SK-N-MC (cell line): ENCODE measurements around the gene TCEAL2.
"Not testable (repeated sequence)": the region's sequence is repeated elsewhere in the genome, so short reads cannot be mapped to it uniquely, and the experiment has no call there.

Experiments used
- DNase-seq: peaks from one replicate; pipeline ENCODE4 v3.0.0-alpha.2; 2011; ENCODE audit warnings: low read depth, low spot score
- H3K27ac ChIP-seq: fragments of 200-600 bp; sonication (generic); 2 replicates; pipeline ENCODE4 v1.5.1; 2016; ENCODE audit warnings: mixed run types
- H3K36me3 ChIP-seq: fragments of 200-600 bp; sonication (generic); 2 replicates; pipeline ENCODE4 v1.6.1; 2017; ENCODE audit warnings: antibody characterized with exemption, low read length, mixed read lengths; ENCODE audit not compliant: insufficient read depth
- H3K4me3 ChIP-seq: fragments of 200-600 bp; sonication (generic); 2 replicates; pipeline ENCODE4 v1.5.1; 2016
- H3K9ac ChIP-seq: fragments of 200-600 bp; sonication (generic); 2 replicates; pipeline ENCODE4 v1.8.0; 2017; ENCODE audit warnings: mixed run types, mixed read lengths; ENCODE audit not compliant: insufficient read length
- H3K9me3 ChIP-seq: fragments of 200-600 bp; sonication (generic); 2 replicates; pipeline ENCODE4 v1.6.1; 2017; ENCODE audit warnings: low read depth, mild to moderate bottlenecking, antibody characterized with exemption, low read length, moderate library complexity, mixed read lengths
- EZH2 ChIP-seq: fragments of 200-600 bp; sonication (generic); IDR thresholded peaks from one replicate; pipeline ENCODE4 v1.6.1; 2017; ENCODE audit warnings: antibody characterized with exemption
- FOXP2 ChIP-seq: optimal IDR thresholded peaks from 2 replicates; pipeline ENCODE3; 2011; ENCODE audit warnings: mild to moderate bottlenecking, moderate library complexity; ENCODE audit not compliant: insufficient read depth; ENCODE audit errors: extremely low read length, control extremely low read depth
- POLR2AphosphoS5 ChIP-seq: IDR thresholded peaks from 2 replicates; pipeline ENCODE4 v1.6.1; 2012; ENCODE audit warnings: mild to moderate bottlenecking, low read depth, low read length, borderline replicate concordance

TCEAL2 gene

GRCh38 chrX:102125436-102125835, at the start of gene TCEAL2:
Gene TCEAL2, plus strand, starts transcription at chrX:102125679. Its CDS starts 1,152 bp downstream, at chrX:102126831.
- H3K36me3 ChIP-seq, H3K4me3 ChIP-seq, DNase-seq, H3K9me3 ChIP-seq, H3K27ac ChIP-seq, H3K9ac ChIP-seq: not testable (repeated sequence)

GRCh38 chrX:102077426-102077825, 48.1 kb upstream of the TCEAL2 start:
- DNase-seq = no peak
- no peaks in the 10 kb centered on the region for H3K9me3 ChIP-seq
- H3K27ac ChIP-seq = no peak overlapping the region
- no peak for TF ChIP-seq POLR2AphosphoS5
- no peak for TF ChIP-seq FOXP2
- TF ChIP-seq EZH2 = no peak
- no peak overlapping the region for H3K4me3 ChIP-seq
- no peaks in the 10 kb centered on the region for H3K36me3 ChIP-seq
- H3K9ac ChIP-seq = no peak overlapping the region

GRCh38 chrX:102085706-102086105, 39.8 kb upstream of the TCEAL2 start:
- no peaks in the 10 kb centered on the region for H3K36me3 ChIP-seq

GRCh38 chrX:102113367-102113766, 12.1 kb upstream of the TCEAL2 start:
- TF ChIP-seq FOXP2 (no peak), POLR2AphosphoS5 (no peak), EZH2 (no peak)
- H3K4me3 ChIP-seq = no peak overlapping the region
- H3K9ac ChIP-seq = no peak overlapping the region
- H3K9me3 ChIP-seq = no peaks in the 10 kb centered on the region
- H3K27ac ChIP-seq = no peak overlapping the region
- DNase-seq = no peak
- no peaks in the 10 kb centered on the region for H3K36me3 ChIP-seq

More at GRCh38 chrX:102085706-102086105, 39.8 kb upstream of the TCEAL2 start:
- H3K9ac ChIP-seq = no peak overlapping the region
- no peak overlapping the region for H3K4me3 ChIP-seq
- H3K27ac ChIP-seq = no peak overlapping the region
- H3K9me3 ChIP-seq = no peaks in the 10 kb centered on the region
- TF ChIP-seq POLR2AphosphoS5 (no peak), EZH2 (no peak), FOXP2 (no peak)
- no peak for DNase-seq

GRCh38 chrX:102115748-102116147, 9.7 kb upstream of the TCEAL2 start:
- no peaks in the 10 kb centered on the region for H3K36me3 ChIP-seq
- no peak overlapping the region for H3K27ac ChIP-seq
- TF ChIP-seq FOXP2 = no peak
- TF ChIP-seq EZH2 = no peak
- TF ChIP-seq POLR2AphosphoS5 = no peak
- H3K9ac ChIP-seq = no peak overlapping the region
- no peak for DNase-seq
- no peaks in the 10 kb centered on the region for H3K9me3 ChIP-seq
- no peak overlapping the region for H3K4me3 ChIP-seq

GRCh38 chrX:102125014-102125413, 465 bp upstream of the TCEAL2 start:
- not testable (repeated sequence) for H3K36me3 ChIP-seq, DNase-seq, H3K4me3 ChIP-seq, H3K9ac ChIP-seq, H3K9me3 ChIP-seq, H3K27ac ChIP-seq

- not testable (repeated sequence) for DNase-seq, H3K9ac ChIP-seq, H3K9me3 ChIP-seq, H3K4me3 ChIP-seq, H3K27ac ChIP-seq, H3K36me3 ChIP-seq
Measured at GRCh38 chrX:102126080-102126818, 770 bp downstream of the TCEAL2 start.

- Histone ChIP-seq H3K9me3 (no peaks in the 10 kb centered on the region), H3K9ac (no peak overlapping the region), H3K27ac (no peak overlapping the region), H3K4me3 (no peak overlapping the region), H3K36me3 (no peaks in the 10 kb centered on the region)
- no peak for DNase-seq
- no peak for TF ChIP-seq POLR2AphosphoS5
- TF ChIP-seq EZH2 = no peak
- no peak for TF ChIP-seq FOXP2
Measured at GRCh38 chrX:102126863-102127262, 1.4 kb downstream of the TCEAL2 start.

- H3K36me3 ChIP-seq = no peaks in the 10 kb centered on the region
- H3K9me3 ChIP-seq = no peaks in the 10 kb centered on the region
- TF ChIP-seq EZH2 (no peak), POLR2AphosphoS5 (no peak), FOXP2 (no peak)
- no peak overlapping the region for H3K9ac ChIP-seq
- no peak overlapping the region for H3K27ac ChIP-seq
- H3K4me3 ChIP-seq = no peak overlapping the region
- no peak for DNase-seq
Measured at GRCh38 chrX:102129473-102129872, 4.0 kb downstream of the TCEAL2 start.
